ENCODE results near the gene TBCD. TPM values are rescaled to one million over a fixed set of nuclear protein-coding genes. Genes with fewer than 3 reads are reported as not detected.
A peak's percentile ranks its signal among the peaks of the same experiment; 100 is the strongest.

The TBCD gene
- total and polyA plus RNA-seq, 9 of the 15 experiments (the other 6 are each of a cell fraction or from before 2014, with no cell fraction given), result 8.9 to 98.5 (median 28.0) TPM

DNA sequence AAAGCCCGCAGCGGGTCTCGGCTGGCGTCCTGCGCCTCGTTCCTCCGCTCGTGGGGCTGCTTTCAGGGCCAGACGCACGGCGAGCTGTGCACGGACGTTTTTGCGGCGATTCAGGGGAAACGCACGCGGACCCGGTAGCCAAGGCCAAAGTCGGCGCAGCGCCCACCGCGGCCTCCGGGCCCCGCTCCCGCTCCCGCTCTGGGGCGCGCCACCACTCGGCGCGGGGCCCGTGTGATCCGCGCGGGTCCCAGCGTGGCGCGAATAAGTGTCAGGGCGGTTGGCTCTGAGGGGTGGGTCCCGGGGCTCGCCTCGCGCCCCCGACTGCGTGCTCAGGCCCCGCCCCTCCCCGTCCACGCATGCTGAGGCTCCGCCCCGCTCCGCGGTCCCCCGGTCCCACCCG, 694 bp upstream of the TBCD start (continued):
- TF ChIP-seq MEF2A (IDR thresholded peaks at IDR 0.05; ENCODE audit: control insufficient read depth, low read depth, low read length), result no peak
- TF ChIP-seq GABPA (tag; conservative IDR thresholded peaks at IDR 0.05; ENCODE audit: low read depth), result no peak
- TF ChIP-seq, protein P1, sequence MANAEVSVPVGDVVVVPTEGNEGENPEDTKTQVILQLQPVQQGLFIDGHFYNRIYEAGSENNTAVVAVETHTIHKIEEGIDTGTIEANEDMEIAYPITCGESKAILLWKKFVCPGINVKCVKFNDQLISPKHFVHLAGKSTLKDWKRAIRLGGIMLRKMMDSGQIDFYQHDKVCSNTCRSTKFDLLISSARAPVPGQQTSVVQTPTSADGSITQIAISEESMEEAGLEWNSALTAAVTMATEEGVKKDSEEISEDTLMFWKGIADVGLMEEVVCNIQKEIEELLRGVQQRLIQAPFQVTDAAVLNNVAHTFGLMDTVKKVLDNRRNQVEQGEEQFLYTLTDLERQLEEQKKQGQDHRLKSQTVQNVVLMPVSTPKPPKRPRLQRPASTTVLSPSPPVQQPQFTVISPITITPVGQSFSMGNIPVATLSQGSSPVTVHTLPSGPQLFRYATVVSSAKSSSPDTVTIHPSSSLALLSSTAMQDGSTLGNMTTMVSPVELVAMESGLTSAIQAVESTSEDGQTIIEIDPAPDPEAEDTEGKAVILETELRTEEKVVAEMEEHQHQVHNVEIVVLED (CRISPR knock-in tag; IDR thresholded peaks at IDR 0.05), result no peak
- TF ChIP-seq TEAD1 (CRISPR knock-in tag; IDR thresholded peaks at IDR 0.05), result peak in 1 of 2 experiments; percentile 34; a peak in 1 of 4 replicates
- TF ChIP-seq CBX1 (IDR thresholded peaks at IDR 0.05; ENCODE audit: low read depth), result peak; percentile 38; the same call in 1 of the 2 replicates
- TF ChIP-seq, protein P2, sequence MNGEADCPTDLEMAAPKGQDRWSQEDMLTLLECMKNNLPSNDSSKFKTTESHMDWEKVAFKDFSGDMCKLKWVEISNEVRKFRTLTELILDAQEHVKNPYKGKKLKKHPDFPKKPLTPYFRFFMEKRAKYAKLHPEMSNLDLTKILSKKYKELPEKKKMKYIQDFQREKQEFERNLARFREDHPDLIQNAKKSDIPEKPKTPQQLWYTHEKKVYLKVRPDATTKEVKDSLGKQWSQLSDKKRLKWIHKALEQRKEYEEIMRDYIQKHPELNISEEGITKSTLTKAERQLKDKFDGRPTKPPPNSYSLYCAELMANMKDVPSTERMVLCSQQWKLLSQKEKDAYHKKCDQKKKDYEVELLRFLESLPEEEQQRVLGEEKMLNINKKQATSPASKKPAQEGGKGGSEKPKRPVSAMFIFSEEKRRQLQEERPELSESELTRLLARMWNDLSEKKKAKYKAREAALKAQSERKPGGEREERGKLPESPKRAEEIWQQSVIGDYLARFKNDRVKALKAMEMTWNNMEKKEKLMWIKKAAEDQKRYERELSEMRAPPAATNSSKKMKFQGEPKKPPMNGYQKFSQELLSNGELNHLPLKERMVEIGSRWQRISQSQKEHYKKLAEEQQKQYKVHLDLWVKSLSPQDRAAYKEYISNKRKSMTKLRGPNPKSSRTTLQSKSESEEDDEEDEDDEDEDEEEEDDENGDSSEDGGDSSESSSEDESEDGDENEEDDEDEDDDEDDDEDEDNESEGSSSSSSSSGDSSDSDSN (IDR thresholded peaks at IDR 0.05; ENCODE audit: borderline replicate concordance in 1 of 2, low read depth in 2 of 2, low read length in 2 of 2), result no peak
- peak; percentile 11; the same call in 1 of the 2 replicates for TF ChIP-seq EGR1 (conservative IDR thresholded peaks at IDR 0.05)
- TF ChIP-seq ARID3A (IDR thresholded peaks at IDR 0.05; ENCODE audit: borderline replicate concordance, low read depth, low read length), result no peak
- TF ChIP-seq, protein P3, sequence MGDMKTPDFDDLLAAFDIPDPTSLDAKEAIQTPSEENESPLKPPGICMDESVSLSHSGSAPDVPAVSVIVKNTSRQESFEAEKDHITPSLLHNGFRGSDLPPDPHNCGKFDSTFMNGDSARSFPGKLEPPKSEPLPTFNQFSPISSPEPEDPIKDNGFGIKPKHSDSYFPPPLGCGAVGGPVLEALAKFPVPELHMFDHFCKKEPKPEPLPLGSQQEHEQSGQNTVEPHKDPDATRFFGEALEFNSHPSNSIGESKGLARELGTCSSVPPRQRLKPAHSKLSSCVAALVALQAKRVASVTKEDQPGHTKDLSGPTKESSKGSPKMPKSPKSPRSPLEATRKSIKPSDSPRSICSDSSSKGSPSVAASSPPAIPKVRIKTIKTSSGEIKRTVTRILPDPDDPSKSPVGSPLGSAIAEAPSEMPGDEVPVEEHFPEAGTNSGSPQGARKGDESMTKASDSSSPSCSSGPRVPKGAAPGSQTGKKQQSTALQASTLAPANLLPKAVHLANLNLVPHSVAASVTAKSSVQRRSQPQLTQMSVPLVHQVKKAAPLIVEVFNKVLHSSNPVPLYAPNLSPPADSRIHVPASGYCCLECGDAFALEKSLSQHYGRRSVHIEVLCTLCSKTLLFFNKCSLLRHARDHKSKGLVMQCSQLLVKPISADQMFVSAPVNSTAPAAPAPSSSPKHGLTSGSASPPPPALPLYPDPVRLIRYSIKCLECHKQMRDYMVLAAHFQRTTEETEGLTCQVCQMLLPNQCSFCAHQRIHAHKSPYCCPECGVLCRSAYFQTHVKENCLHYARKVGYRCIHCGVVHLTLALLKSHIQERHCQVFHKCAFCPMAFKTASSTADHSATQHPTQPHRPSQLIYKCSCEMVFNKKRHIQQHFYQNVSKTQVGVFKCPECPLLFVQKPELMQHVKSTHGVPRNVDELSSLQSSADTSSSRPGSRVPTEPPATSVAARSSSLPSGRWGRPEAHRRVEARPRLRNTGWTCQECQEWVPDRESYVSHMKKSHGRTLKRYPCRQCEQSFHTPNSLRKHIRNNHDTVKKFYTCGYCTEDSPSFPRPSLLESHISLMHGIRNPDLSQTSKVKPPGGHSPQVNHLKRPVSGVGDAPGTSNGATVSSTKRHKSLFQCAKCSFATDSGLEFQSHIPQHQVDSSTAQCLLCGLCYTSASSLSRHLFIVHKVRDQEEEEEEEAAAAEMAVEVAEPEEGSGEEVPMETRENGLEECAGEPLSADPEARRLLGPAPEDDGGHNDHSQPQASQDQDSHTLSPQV (IDR thresholded peaks at IDR 0.05), result peak; percentile 23; the same call in 1 of the 2 replicates
- no peak for TF ChIP-seq ZNF324 (CRISPR knock-in tag; IDR thresholded peaks at IDR 0.05)
- TF ChIP-seq WHSC1 (IDR thresholded peaks at IDR 0.05; ENCODE audit: low read length), result no peak
- TF ChIP-seq ELK3 (CRISPR knock-in tag; IDR thresholded peaks at IDR 0.05), result no peak
- no peak for TF ChIP-seq ZNF212 (CRISPR knock-in tag; IDR thresholded peaks at IDR 0.05)
- no peak for TF ChIP-seq ZNF764 (CRISPR knock-in tag; IDR thresholded peaks at IDR 0.05; ENCODE audit: low read depth)
- peak; percentile 73; the same call in 1 of the 2 replicates for TF ChIP-seq ZBTB7A (IDR thresholded peaks at IDR 0.05; ENCODE audit: borderline replicate concordance, control insufficient read depth, low read depth, low read length)
- no peak for TF ChIP-seq BACH1 (tag; IDR thresholded peaks at IDR 0.05)
- no peak for TF ChIP-seq PRPF4 (IDR thresholded peaks at IDR 0.05; ENCODE audit: insufficient read depth, low read depth, low read length, poor library complexity, severe bottlenecking)
